H9 (cell line): Measurements from ENCODE around the gene PRKAR2B. TPM values are rescaled to one million over a fixed set of nuclear protein-coding genes. Genes with fewer than 3 reads are reported as not detected.

Source experiments
- DNase-seq: peaks from one replicate; pipeline ENCODE4 v3.0.0-alpha.2; 2017
- H2AFZ ChIP-seq: one replicate; pipeline ENCODE4 v1.6.1; 2013; ENCODE audit warnings: mild to moderate bottlenecking, low read length, control low read depth, moderate library complexity
- H2AK5ac ChIP-seq: 2 replicates; pipeline ENCODE4 v1.6.1; 2013; ENCODE audit warnings: low read length, control low read depth, mixed read lengths; ENCODE audit not compliant: insufficient read length
- H2BK120ac ChIP-seq: one replicate; pipeline ENCODE4 v1.6.1; 2013; ENCODE audit warnings: low read depth, mild to moderate bottlenecking, low read length, control low read depth, inconsistent platforms; ENCODE audit not compliant: poor library complexity, severe bottlenecking
- H2BK12ac ChIP-seq: 2 replicates; pipeline ENCODE4 v1.6.1; 2013; ENCODE audit warnings: low read length, control low read depth, mixed read lengths, low read depth; ENCODE audit not compliant: insufficient read length
- H2BK15ac ChIP-seq: 2 replicates; pipeline ENCODE4 v1.6.1; 2013; ENCODE audit warnings: low read depth, low read length, control low read depth
- H2BK20ac ChIP-seq: one replicate; pipeline ENCODE4 v1.6.1; 2013; ENCODE audit warnings: low read depth, mild to moderate bottlenecking, low read length, control low read depth, inconsistent platforms; ENCODE audit not compliant: poor library complexity, severe bottlenecking
- H2BK5ac ChIP-seq: 2 replicates; pipeline ENCODE4 v1.6.1; 2013; ENCODE audit warnings: low read length, control low read depth, mixed read lengths; ENCODE audit not compliant: insufficient read length
- H3K14ac ChIP-seq: 2 replicates; pipeline ENCODE4 v1.6.1; 2013; ENCODE audit warnings: low read length, control low read depth; ENCODE audit not compliant: insufficient read depth
- H3K18ac ChIP-seq: 2 replicates; pipeline ENCODE4 v1.6.1; 2013; ENCODE audit warnings: low read depth, mild to moderate bottlenecking, mixed read lengths, low read length, control low read depth; ENCODE audit not compliant: insufficient read length
- H3K23ac ChIP-seq: 2 replicates; pipeline ENCODE4 v1.6.1; 2013; ENCODE audit warnings: low read length, control low read depth, mixed read lengths, low read depth; ENCODE audit not compliant: insufficient read length
- H3K23me2 ChIP-seq: 2 replicates; pipeline ENCODE4 v1.6.1; 2013; ENCODE audit warnings: low read depth, mild to moderate bottlenecking, mixed read lengths, low read length, control low read depth; ENCODE audit not compliant: insufficient read length, poor library complexity, severe bottlenecking
- H3K27ac ChIP-seq: 2 replicates; pipeline ENCODE4 v1.5.1; 2013; ENCODE audit warnings: low read length, control low read depth, mixed read lengths, low read depth; ENCODE audit not compliant: insufficient read length
- H3K27me3 ChIP-seq: 2 replicates; pipeline ENCODE4 v1.6.1; 2013; ENCODE audit warnings: low read length, control low read depth, inconsistent platforms; ENCODE audit not compliant: insufficient read depth
- H3K4ac ChIP-seq: 2 replicates; pipeline ENCODE4 v1.6.1; 2013; ENCODE audit warnings: low read depth, mild to moderate bottlenecking, control low read depth, inconsistent platforms, low read length, moderate library complexity
- H3K4me1 ChIP-seq: 2 replicates; pipeline ENCODE4 v1.6.1; 2013; ENCODE audit warnings: low read length, control low read depth, inconsistent platforms; ENCODE audit not compliant: insufficient read depth
- H3K4me2 ChIP-seq: 2 replicates; pipeline ENCODE4 v1.6.1; 2013; ENCODE audit warnings: low read length, control low read depth, mixed read lengths; ENCODE audit not compliant: insufficient read length, insufficient read depth
- H3K56ac ChIP-seq: 2 replicates; pipeline ENCODE4 v1.6.1; 2013; ENCODE audit warnings: low read depth, mild to moderate bottlenecking, mixed read lengths, low read length, control low read depth; ENCODE audit not compliant: insufficient read length
- H3K79me1 ChIP-seq: 2 replicates; pipeline ENCODE4 v1.6.1; 2013; ENCODE audit warnings: low read depth, mild to moderate bottlenecking, moderate library complexity, low read length, control low read depth, inconsistent platforms; ENCODE audit not compliant: insufficient read depth, poor library complexity, severe bottlenecking
- H3K79me2 ChIP-seq: 2 replicates; pipeline ENCODE4 v1.6.1; 2013; ENCODE audit warnings: low read length, control low read depth, inconsistent platforms; ENCODE audit not compliant: insufficient read depth
- H3K9ac ChIP-seq: 2 replicates; pipeline ENCODE4 v1.6.1; 2013; ENCODE audit warnings: low read length, control low read depth, mixed read lengths; ENCODE audit not compliant: insufficient read length; ENCODE audit errors: extremely low read depth
- H3K9me3 ChIP-seq: one replicate; pipeline ENCODE4 v1.6.1; 2013; ENCODE audit warnings: low read depth, low read length, inconsistent platforms; ENCODE audit not compliant: control insufficient read depth
- H3T11ph ChIP-seq: one replicate; pipeline ENCODE4 v1.6.1; 2013; ENCODE audit warnings: mild to moderate bottlenecking, low read length, control low read depth, inconsistent platforms
- H4K20me1 ChIP-seq: one replicate; pipeline ENCODE4 v1.6.1; 2013; ENCODE audit not compliant: control insufficient read depth, insufficient read length, insufficient read depth
- H4K5ac ChIP-seq: 2 replicates; pipeline ENCODE4 v1.6.1; 2013; ENCODE audit warnings: low read depth, mild to moderate bottlenecking, mixed read lengths, low read length, control low read depth; ENCODE audit not compliant: insufficient read length
- H4K8ac ChIP-seq: replicated peaks from 2 replicates; pipeline ENCODE4 v1.6.1; 2013; ENCODE audit warnings: low read length, control low read depth, mixed read lengths, low read depth; ENCODE audit not compliant: insufficient read length
- H4K91ac ChIP-seq: 2 replicates; pipeline ENCODE4 v1.6.1; 2013; ENCODE audit warnings: low read depth, mild to moderate bottlenecking, moderate library complexity, mixed read lengths, low read length, control low read depth; ENCODE audit not compliant: insufficient read length
- H3K27ac Mint-ChIP-seq, 3 experiments: 2 replicates in 2 of 3; 3 replicates in 1 of 3; pipeline ENCODE4 v1.8.0; 2020 to 2021; ENCODE audit warnings: mixed read lengths in 3 of 3, mild to moderate bottlenecking in 1 of 3, moderate library complexity in 1 of 3
- H3K27me3 Mint-ChIP-seq: 2 replicates; pipeline ENCODE4 v1.8.0; 2021; ENCODE audit warnings: low read depth, mild to moderate bottlenecking, moderate library complexity, mixed read lengths
- H3K36me3 Mint-ChIP-seq, 3 experiments: 2 replicates in 2 of 3; 3 replicates in 1 of 3; pipeline ENCODE4 v1.8.0; 2020 to 2021; ENCODE audit warnings: low read depth in 3 of 3, mixed read lengths in 3 of 3; ENCODE audit not compliant: insufficient read depth in 1 of 3
- H3K4me1 Mint-ChIP-seq, 2 experiments: 2 replicates each; pipeline ENCODE4 v1.8.0; 2020; ENCODE audit warnings: mixed read lengths in 2 of 2
- H3K4me3 Mint-ChIP-seq, 2 experiments: 2 replicates in 1 of 2; 3 replicates in 1 of 2; pipeline ENCODE4 v1.8.0; 2020 to 2021; ENCODE audit warnings: mild to moderate bottlenecking in 2 of 2, mixed read lengths in 2 of 2, moderate library complexity in 1 of 2
- H3K9me3 Mint-ChIP-seq, 2 experiments: 2 replicates in 1 of 2; 3 replicates in 1 of 2; pipeline ENCODE4 v1.8.0; 2020; ENCODE audit warnings: mild to moderate bottlenecking in 2 of 2, mixed read lengths in 2 of 2, moderate library complexity in 1 of 2
- WGBS: extraction: QIAGEN DNeasy Blood & Tissue Kit; methylation state at CpG from one replicate; pipeline ENCODE4 v1.1.7; 2013; ENCODE audit warnings: missing lambda C conversion rate, low lambda C conversion rate, mixed read lengths; ENCODE audit not compliant: insufficient read length; ENCODE audit errors: extremely low coverage; 5-methylcytosine and 5-hydroxymethylcytosine counted together
- total RNA-seq: library from RNA; stranded (reverse); gene quantifications from 2 replicates; pipeline ENCODE4 v1.2.1, GENCODE V29; 2021
- TF ChIP-seq, protein P1 (sequence below): fragments of 200-600 bp; sonication (generic); conservative IDR thresholded peaks from 3 replicates; pipeline ENCODE4 v1.8.0; 2021; ENCODE audit warnings: antibody characterized with exemption, mild to moderate bottlenecking

Gene PRKAR2B
- total RNA-seq, 1 experiment from 2014 or later = 16.6 TPM

DNA sequence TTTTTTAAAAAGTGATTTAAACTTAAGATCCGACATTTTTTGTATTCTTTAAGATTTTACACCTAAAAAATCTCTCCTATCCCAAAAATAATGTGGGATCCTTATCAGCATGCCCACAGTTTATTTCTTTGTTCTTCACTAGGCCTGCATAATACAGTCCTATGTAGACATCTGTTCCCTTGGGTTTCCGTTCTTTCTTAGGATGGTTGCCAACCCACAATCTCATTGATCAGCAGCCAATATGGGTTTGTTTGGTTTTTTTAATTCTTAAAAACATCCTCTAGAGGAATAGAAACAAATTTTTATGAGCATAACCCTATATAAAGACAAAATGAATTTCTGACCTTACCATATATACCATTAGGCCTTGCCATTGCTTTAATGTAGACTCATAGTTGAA is 115.9 kb downstream of the PRKAR2B start:
- Histone ChIP-seq H3K23ac (no peak overlapping the region), H3K9ac (no peak overlapping the region), H3K27ac (no peak overlapping the region), H3K14ac (no peak overlapping the region), H2BK120ac (no peak overlapping the region), H3K4me1 (no peaks in the 10 kb centered on the region), H4K5ac (no peak overlapping the region), H2AFZ (no peak overlapping the region), H4K91ac (no peak overlapping the region), H3T11ph (no peak overlapping the region), H3K18ac (no peak overlapping the region), H3K27me3 (no peaks in the 10 kb centered on the region), H4K20me1 (no peaks in the 10 kb centered on the region), H3K23me2 (no peaks in the 10 kb centered on the region), H3K79me2 (no peaks in the 10 kb centered on the region), H4K8ac (no peak overlapping the region), H2BK12ac (no peak overlapping the region), H2BK5ac (no peak overlapping the region), H3K79me1 (no peaks in the 10 kb centered on the region), H3K9me3 (no peaks in the 10 kb centered on the region), H3K4ac (no peak overlapping the region), H2BK15ac (no peak overlapping the region), H3K56ac (no peak overlapping the region), H2BK20ac (no peak overlapping the region), H2AK5ac (no peak overlapping the region), H3K4me2 (no peak overlapping the region)
- Mint-ChIP-seq H3K4me1 (peaks cover 3% of the 10 kb centered on the region in 2 experiments; a peak in 3 of 4 replicates), H3K27ac (no peak overlapping the region), H3K36me3 (peaks cover 2 to 17% (median 4%) of the 10 kb centered on the region in 3 experiments; a peak in 6 of 7 replicates), H3K9me3 (no peaks in the 10 kb centered on the region; a peak in 1 of 5 replicates), H3K27me3 (no peaks in the 10 kb centered on the region), H3K4me3 (no peak overlapping the region)
- TF ChIP-seq, protein P1, sequence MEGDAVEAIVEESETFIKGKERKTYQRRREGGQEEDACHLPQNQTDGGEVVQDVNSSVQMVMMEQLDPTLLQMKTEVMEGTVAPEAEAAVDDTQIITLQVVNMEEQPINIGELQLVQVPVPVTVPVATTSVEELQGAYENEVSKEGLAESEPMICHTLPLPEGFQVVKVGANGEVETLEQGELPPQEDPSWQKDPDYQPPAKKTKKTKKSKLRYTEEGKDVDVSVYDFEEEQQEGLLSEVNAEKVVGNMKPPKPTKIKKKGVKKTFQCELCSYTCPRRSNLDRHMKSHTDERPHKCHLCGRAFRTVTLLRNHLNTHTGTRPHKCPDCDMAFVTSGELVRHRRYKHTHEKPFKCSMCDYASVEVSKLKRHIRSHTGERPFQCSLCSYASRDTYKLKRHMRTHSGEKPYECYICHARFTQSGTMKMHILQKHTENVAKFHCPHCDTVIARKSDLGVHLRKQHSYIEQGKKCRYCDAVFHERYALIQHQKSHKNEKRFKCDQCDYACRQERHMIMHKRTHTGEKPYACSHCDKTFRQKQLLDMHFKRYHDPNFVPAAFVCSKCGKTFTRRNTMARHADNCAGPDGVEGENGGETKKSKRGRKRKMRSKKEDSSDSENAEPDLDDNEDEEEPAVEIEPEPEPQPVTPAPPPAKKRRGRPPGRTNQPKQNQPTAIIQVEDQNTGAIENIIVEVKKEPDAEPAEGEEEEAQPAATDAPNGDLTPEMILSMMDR = no peak
- WGBS = no CpG with 5 or more reads among the region's 2 CpGs
- DNase-seq = no peak
